HG02943 (cell line): ENCODE measurements around the gene XPOT.
A peak's percentile ranks its signal among the peaks of the same experiment; 100 is the strongest.

ENCODE experiments used
- ATAC-seq: cut with Tn5 transposase; IDR thresholded peaks from one replicate; pipeline ENCODE4 v1.9.1; 2021; ENCODE audit warnings: mild to moderate bottlenecking, low read depth, moderate library complexity; ENCODE audit not compliant: unreplicated experiment

Gene XPOT

GRCh38 chr12:64413884-64414283 lies 9.7 kb downstream of the XPOT start:
- ATAC-seq: no peak

- ATAC-seq: no peak
Measured at GRCh38 chr12:64418209-64418608, 14.0 kb downstream of the XPOT start.

- no peak for ATAC-seq
Measured at GRCh38 chr12:64419696-64420095, 15.5 kb downstream of the XPOT start.

GRCh38 chr12:64427988-64428387 lies 23.8 kb downstream of the XPOT start:
- no peak for ATAC-seq

GRCh38 chr12:64428956-64429355 lies 24.8 kb downstream of the XPOT start:
- no peak for ATAC-seq

- no peak for ATAC-seq
Measured at GRCh38 chr12:64430886-64431285, 26.7 kb downstream of the XPOT start.

GRCh38 chr12:64431791-64432190 lies 27.6 kb downstream of the XPOT start:
- ATAC-seq: no peak

- no peak for ATAC-seq
Measured at GRCh38 chr12:64433915-64434314, 29.7 kb downstream of the XPOT start.

GRCh38 chr12:64440100-64440499 lies 35.9 kb downstream of the XPOT start:
- no peak for ATAC-seq

- ATAC-seq: no peak
Measured at GRCh38 chr12:64445490-64445889, 41.3 kb downstream of the XPOT start.

- no peak for ATAC-seq
Measured at GRCh38 chr12:64446295-64446694, 42.1 kb downstream of the XPOT start.

- ATAC-seq: no peak
Measured at GRCh38 chr12:64450057-64450640, 46.0 kb downstream of the XPOT start.

- no peak for ATAC-seq
Measured at GRCh38 chr12:64450711-64451486, 46.7 kb downstream of the XPOT start.

GRCh38 chr12:64451687-64452558 lies 47.7 kb downstream of the XPOT start, which contains the start of gene TBK1:
Gene TBK1, plus strand, starts transcription at chr12:64452120. Its CDS starts 3,751 bp downstream, at chr12:64455871.
- ATAC-seq: peak; percentile 88

GRCh38 chr12:64452559-64453329 lies 48.6 kb downstream of the XPOT start:
- no peak for ATAC-seq

- ATAC-seq: no peak
Measured at GRCh38 chr12:64455506-64455905, 51.3 kb downstream of the XPOT start.

- no peak for ATAC-seq
Measured at GRCh38 chr12:64456119-64456518, 51.9 kb downstream of the XPOT start.

- no peak for ATAC-seq
Measured at GRCh38 chr12:64457032-64457431, 52.8 kb downstream of the XPOT start.

GRCh38 chr12:64457466-64457865 lies 53.3 kb downstream of the XPOT start:
- ATAC-seq: no peak

GRCh38 chr12:64457923-64458322 lies 53.7 kb downstream of the XPOT start:
- no peak for ATAC-seq
